GM12892 (cell line): Measurements from ENCODE around the gene SWSAP1.

Experiments used
- DNase-seq: peaks from one replicate; pipeline ENCODE4 v3.0.0; 2011; ENCODE audit not compliant: insufficient read length
- FAIRE-seq: peaks from 2 replicates; lab custom pipeline; 2011; peaks lifted over from hg19 to GRCh38; lab: Jason Lieb, UNC
- POLR2A ChIP-seq: IDR thresholded peaks from 2 replicates; pipeline ENCODE4 v1.6.1; 2011; ENCODE audit warnings: low read depth, low read length, control low read depth
- POLR2AphosphoS5 ChIP-seq: IDR thresholded peaks from 2 replicates; pipeline ENCODE4 v1.6.1; 2011; ENCODE audit warnings: low read depth, low read length, control low read depth
- TAF1 ChIP-seq: IDR thresholded peaks from 2 replicates; pipeline ENCODE4 v1.6.1; 2011; ENCODE audit warnings: low read depth, mild to moderate bottlenecking, control low read depth, low read length, borderline replicate concordance

The SWSAP1 gene

DNA sequence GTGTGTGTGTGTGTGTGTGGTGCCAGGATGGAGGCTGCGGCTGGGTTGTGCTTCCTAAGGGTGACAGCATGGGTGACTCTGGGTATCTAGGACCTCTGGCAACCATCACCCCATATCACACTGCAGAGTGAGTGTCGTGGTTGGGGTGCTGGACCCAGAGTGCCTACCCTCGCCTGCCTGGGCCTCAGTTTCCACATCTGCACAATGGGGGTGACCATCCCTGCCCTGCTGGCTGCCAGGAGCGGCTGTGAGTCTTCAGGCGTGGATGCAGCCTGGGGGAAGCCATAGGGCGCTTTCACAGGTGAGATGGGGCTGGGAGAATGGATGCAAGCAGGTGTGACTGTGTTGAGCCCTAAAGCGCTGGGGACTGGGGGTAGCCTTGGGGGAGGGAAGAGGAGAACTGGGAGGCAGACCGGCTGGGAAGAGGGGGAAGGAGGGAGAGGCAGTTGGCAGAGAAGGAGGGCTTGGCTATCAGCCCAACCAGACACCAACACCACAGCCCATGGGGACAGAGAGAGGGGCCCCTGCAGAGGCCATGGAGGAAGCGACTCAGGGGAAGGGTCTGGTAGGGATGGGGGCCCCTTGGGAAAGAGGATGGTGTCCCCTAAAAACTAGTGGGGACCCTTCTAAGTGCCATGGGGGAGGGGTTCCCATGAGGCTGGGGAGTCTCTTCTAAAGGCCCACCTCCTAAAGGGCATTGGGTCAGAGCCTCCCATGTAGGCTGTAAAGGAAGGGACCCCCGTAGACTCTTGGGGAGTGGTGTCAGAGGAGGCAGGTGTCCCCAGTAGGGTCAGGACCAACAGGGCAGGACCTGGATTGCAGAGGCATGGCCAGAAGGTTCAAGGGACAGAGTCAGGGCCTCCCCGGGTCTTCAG lies 17.6 kb upstream of the SWSAP1 start:
- DNase-seq (no peak), FAIRE-seq (no peak)
- TF ChIP-seq TAF1: no peak
- TF ChIP-seq POLR2A: no peak
- no peak for TF ChIP-seq POLR2AphosphoS5

DNA sequence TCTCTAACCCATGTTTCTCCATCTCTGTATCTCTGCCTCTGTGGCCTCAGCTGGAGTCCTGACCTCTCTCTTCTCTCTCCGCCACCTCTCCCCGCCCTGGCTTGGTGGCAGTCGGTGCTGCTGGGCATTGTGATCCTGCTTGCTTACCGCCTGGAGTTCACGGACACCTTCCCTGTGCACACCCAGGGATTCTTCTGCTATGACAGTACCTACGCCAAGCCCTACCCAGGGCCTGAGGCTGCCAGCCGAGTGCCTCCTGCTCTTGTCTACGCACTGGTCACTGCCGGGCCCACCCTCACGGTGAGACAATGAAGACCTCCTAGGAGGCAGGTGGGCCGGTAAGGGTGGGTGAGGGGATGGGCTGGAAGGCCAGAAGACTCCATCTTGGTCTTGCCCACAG lies 15.0 kb upstream of the SWSAP1 start:
- no peak for FAIRE-seq
- TF ChIP-seq TAF1 (no peak), POLR2AphosphoS5 (no peak), POLR2A (no peak)
- no peak for DNase-seq

DNA sequence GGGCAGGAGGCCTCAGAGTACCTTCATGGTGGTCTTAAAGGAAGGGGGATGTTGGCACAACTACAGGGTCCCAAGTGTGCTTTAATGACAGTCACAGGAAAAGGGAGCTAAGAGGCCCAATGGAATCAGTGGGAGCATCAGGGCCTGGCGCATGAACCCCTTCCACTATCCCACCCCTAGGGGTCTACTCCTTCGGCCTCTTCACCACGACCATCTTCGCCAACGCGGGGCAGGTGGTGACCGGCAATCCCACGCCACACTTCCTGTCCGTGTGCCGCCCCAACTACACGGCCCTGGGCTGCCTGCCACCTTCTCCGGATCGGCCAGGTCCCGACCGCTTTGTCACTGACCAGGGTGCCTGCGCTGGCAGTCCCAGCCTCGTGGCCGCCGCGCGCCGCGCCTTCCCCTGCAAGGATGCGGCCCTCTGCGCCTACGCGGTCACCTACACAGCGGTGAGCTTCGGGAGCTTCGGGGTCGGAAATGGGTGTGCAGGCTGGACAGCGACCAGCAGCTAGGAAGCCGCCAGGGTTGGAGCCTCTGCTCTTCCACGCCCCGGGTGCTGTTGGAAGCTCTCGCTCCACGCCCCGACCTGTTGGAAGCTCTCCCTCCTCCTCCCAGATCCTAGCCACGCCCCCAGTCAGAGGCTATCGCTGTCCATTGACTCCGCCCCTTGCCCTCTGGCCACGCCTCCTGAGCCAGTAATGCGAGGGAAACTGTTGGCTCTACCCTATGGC lies 13.3 kb upstream of the SWSAP1 start:
- FAIRE-seq (no peak), DNase-seq (no peak)
- TF ChIP-seq POLR2AphosphoS5 (no peak), TAF1 (no peak), POLR2A (no peak)

DNA sequence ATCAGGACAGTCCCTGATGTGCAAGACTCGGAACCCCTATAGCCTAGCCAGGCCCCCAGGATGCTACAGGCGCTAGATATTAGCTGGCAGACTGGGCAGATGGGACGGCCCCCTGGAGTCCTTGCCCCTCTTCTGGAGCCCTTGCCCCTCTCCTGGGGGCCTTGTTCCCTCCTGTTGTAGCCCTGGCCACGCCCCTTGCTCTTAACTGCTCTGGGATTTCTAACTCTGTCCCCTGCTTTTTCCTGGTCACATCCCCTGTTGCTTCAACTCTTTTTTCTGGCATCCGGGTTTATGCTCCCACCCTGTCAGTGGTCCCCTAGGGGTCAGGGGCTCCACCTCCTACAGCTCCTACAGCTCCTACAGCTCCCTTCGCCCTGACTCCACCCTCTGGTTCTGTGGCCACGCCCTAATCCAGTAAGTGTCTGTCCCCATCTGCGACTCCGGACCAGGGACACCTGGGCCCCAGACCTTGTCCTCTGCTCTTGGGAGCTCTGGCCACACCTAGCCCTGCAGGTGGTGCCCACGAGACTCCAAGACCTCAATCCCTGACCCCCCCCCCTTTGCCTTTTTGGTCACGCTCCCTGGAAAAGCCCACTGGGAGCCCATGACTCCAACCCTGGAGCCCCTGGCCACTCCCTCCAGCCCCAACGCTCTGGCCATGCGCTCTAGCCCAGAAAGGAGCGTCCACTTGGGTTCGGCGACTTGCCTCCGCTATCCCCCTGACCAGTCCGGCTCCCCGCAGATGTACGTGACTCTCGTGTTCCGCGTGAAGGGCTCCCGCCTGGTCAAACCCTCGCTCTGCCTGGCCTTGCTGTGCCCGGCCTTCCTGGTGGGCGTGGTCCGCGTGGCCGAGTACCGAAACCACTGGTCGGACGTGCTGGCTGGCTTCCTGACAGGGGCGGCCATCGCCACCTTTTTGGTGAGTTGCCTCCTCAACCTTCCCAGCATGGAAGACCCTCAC lies 12.4 kb upstream of the SWSAP1 start:
- no peak for FAIRE-seq
- no peak for TF ChIP-seq POLR2AphosphoS5
- no peak for TF ChIP-seq TAF1
- no peak for TF ChIP-seq POLR2A
- DNase-seq: no peak

DNA sequence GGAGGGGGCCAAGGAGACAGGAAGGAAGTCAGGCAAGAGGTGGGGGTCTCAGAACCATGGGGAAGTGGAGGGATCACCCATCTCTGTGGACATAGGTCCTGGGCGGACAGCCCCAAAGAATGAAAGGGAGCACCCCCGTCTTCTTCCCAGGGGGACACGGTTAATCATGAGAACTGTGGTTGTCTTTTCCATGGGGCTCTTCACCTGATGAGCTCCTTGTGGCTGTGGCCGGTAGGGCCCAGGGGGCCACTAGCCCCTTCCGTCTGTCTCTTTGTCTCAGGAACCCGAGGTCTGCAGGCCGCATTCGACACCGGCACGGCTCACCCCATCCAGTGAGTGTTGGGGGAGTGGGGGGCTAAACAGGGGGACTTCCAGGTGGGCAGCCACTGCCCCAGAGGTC lies 10.6 kb upstream of the SWSAP1 start:
- FAIRE-seq (no peak), DNase-seq (no peak)
- no peak for TF ChIP-seq POLR2A
- TF ChIP-seq TAF1: no peak

DNA sequence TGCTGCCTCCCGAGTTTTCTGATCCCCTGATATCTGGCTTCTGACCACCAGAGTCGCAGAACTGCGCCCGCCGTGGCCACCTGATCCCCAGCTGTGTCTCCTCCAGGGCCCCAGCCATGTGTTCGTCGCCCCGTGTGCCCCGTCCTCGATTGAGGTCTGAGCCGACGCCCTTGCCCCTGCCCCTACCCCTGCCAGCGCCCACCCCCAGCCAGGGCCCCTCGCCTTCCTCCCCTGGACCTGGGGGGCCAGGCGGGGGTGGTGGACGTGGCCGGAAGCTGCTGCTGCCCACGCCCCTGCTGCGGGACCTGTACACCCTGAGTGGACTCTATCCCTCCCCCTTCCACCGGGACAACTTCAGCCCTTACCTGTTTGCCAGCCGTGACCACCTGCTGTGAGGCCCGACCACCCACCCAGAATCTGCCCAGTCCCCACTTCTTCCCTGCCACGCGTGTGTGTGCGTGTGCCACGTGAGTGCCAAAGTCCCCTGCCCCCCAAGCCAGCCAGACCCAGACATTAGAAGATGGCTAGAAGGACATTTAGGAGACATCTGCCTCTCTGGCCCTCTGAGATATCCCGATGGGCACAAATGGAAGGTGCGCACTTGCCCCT lies 10.1 kb upstream of the SWSAP1 start:
- no peak for DNase-seq
- TF ChIP-seq TAF1 (no peak), POLR2A (no peak), POLR2AphosphoS5 (no peak)
- no peak for FAIRE-seq

DNA sequence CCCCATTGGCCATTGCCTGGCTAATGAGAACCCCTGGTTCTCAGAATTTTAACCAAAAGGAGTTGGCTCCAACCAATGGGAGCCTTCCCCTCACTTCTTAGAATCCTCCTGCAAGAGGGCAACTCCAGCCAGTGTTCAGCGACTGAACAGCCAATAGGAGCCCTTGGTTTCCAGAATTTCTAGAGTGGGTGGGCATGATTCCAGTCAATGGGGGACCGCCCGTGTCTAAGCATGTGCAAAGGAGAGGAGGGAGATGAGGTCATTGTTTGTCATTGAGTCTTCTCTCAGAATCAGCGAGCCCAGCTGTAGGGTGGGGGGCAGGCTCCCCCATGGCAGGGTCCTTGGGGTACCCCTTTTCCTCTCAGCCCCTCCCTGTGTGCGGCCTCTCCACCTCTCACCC lies 9.5 kb upstream of the SWSAP1 start:
- TF ChIP-seq TAF1: no peak
- TF ChIP-seq POLR2AphosphoS5: no peak
- TF ChIP-seq POLR2A: no peak
- DNase-seq: no peak
- FAIRE-seq: no peak

DNA sequence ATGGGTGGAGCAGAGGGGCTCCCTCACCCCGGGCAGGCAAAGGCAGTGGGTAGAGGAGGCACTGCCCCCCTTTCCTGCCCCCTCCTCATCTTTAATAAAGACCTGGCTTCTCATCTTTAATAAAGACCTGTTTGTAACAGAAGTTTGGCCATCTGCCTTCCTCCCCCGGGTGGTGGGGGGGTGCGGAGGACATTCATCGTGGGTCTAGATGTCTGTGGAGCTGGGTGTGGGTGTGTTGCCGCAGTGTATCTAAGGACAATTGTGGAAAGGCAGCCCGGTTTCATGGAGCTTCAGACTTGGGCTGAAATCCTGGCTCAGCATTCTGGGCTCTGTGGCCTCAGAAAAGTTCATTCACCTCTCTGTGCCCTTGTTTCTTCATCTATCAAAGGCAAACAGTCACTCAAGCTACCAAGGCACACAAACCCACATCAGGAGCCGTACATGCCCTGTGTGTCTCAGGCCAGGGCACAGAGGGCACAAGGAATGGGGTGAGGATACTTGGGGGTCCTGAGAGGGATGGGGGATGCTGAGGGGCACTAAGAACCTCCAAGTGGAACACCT lies 8.8 kb upstream of the SWSAP1 start:
- DNase-seq: no peak
- TF ChIP-seq POLR2A (no peak), POLR2AphosphoS5 (no peak)
- FAIRE-seq: no peak

DNA sequence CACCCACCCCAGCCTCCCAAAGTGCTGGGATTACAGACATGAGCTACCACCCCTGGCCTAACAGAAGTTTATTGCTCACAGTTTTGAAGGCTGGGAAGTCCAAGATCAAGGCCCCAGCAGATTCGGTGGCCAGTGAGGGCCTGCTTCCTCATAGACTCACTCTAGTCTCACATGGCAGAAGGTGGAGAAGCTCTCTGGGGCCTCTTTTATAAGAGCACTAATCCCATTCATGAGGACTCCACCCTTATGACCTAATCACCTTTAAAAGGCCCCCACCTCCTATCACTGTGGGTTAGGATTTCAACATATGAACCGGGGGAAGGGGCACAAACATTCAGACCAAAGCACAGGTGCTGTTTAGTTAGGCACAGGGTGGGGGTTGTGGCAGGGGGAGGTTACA lies 6.9 kb upstream of the SWSAP1 start:
- FAIRE-seq (no peak), DNase-seq (no peak)
- TF ChIP-seq POLR2AphosphoS5 (no peak), POLR2A (no peak), TAF1 (no peak)

DNA sequence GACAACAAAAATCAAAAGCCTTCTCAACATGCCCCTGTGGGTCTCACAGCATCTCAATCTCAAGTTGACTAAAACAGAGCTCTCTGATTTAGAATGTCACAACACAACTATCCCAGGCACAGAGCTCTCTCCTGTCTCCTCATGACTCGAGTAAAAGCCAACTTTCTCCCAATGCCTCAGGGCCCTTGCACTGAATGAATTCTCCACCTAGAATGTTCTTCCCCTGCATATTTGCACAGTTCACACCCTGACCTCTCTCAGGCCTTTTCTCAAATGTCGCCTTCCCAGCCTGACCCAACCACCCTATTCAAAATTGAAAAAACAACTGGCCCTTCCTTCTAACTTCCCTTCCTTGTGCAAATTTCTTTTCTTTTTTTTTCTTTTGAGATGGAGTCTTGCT lies 3.7 kb upstream of the SWSAP1 start:
- no peak for TF ChIP-seq POLR2AphosphoS5
- no peak for TF ChIP-seq TAF1
- TF ChIP-seq POLR2A: no peak
- FAIRE-seq (no peak), DNase-seq (no peak)
